Measurements from ENCODE around the gene ZNF738.

- no peak for TF ChIP-seq CTCF (conservative IDR thresholded peaks at IDR 0.05 in 1 of 2, IDR thresholded peaks at IDR 0.05 in 1 of 2; ENCODE audit: low read depth in 1 of 2, low read length in 2 of 2)
- no peak for TF ChIP-seq EZH2 (IDR thresholded peaks at IDR 0.05; ENCODE audit: low read length, missing control alignments)
These were observed 32.6 kb upstream of the ZNF738 start for GRCh38 chr19:21326169-21326568.

Measured in fibroblast of lung (primary cell).